Anterior cingulate cortex (tissue), 58 donors: ENCODE data around the gene IVD.
A peak's percentile ranks its signal among the peaks of the same experiment; 100 is the strongest.

ENCODE experiments used
- DNase-seq, 58 donors: peaks; one replicate each; lab custom pipeline; 2025; lab: John Stamatoyannopoulos, UW

IVD gene

GRCh38 chr15:40410476-40410875 is 4.9 kb downstream of the IVD start:
- DNase-seq = no peak

GRCh38 chr15:40412095-40412759 is 6.6 kb downstream of the IVD start:
- no peak for DNase-seq

DNA sequence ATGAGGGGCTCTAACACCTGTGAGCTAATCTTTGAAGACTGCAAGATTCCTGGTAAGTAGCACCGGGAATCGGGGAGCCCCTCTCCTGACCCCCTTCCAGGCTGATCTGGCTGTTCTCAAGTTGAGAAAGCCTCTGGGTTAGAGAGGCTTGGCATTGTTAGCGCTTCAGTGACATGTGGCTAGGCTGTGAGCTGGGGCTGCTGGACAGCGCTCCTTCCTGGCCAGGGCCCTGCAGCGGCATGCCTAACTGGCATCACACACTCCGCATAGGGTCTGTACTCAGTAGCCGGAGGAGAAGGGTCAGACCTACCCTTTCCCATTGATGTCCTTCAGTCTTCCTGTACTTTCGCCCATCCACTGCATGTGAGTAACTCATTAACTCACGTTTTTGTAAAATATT is 7.4 kb downstream of the IVD start:
- DNase-seq = no peak

- no peak for DNase-seq
Observed at GRCh38 chr15:40414816-40415215, 9.2 kb downstream of the IVD start.

- no peak for DNase-seq
Observed at GRCh38 chr15:40415226-40415625, 9.6 kb downstream of the IVD start.

- DNase-seq = no peak
Observed at GRCh38 chr15:40416056-40416455, 10.5 kb downstream of the IVD start.

DNA sequence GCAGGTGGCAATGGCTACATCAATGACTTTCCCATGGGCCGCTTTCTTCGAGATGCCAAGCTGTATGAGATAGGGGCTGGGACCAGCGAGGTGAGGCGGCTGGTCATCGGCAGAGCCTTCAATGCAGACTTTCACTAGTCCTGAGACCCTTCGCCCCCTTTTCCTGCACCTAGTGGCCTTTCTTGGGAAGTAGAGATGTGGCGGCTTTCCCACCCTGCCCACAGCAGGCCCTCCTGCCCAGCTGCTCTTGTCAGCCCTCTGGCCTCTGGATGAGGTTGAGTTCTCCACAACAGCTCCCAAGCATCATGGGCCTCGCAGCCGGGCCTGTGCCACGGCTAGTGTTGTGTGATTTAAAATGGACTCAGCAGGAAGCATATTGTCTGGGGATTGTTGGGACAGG is 12.5 kb downstream of the IVD start:
- DNase-seq = no peak

DNA sequence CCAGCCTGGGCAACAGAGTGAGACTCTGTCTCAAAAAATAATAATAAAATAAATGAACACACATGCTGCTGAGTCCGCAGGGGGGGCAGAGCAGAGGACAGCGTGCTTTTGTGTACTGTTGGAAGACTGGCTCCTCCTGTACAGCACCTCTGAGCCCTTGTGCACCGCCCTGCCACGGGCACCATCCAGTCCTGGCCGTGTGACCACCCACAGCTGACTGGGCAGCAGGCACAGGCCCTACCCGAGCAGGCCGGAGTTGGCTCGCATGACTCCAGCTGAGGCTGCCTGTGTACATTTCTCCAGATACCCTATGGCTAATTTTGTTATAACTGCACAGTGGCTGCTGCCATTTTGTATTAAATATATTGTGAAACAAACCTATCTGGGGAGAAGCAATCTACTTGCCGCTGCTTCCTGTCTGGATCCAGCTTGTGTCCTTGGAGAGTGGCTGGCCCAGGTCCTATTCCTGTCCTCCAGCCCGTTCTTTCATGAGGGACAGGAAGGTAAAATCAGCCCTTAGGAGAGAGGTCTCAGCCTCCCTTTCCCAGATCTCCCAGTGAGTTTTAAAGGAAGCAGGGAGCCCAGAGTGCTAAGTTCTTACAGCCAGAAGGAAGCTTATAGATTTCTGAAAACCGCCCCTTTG is 14.6 kb downstream of the IVD start:
- no peak for DNase-seq

DNA sequence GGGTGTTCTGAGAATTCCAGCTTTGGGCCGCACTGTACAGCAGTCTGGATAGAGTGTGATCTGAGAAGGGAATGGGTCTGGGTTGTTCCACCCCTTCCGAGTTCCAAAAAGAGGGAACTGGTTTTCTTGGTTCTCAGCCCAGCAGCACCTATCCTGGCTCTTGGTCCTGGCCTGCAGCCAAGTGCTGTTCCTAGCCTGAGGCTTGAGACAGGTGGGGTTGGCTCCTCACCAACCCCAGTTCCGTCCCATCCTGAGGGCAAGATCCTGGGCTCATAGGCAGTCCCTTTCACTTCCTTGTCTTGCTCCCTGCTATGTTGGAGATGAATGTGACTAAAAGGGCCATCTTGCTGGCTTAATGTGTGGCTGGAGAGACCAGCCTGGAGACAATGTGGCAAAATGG is 15.2 kb downstream of the IVD start:
- DNase-seq = peak in 2 of 58 donors; percentile 7 to 27

GRCh38 chr15:40421246-40422157 is 15.9 kb downstream of the IVD start:
- DNase-seq = peak in 54 of 58 donors; percentile 27 to 83 (median 60)

DNA sequence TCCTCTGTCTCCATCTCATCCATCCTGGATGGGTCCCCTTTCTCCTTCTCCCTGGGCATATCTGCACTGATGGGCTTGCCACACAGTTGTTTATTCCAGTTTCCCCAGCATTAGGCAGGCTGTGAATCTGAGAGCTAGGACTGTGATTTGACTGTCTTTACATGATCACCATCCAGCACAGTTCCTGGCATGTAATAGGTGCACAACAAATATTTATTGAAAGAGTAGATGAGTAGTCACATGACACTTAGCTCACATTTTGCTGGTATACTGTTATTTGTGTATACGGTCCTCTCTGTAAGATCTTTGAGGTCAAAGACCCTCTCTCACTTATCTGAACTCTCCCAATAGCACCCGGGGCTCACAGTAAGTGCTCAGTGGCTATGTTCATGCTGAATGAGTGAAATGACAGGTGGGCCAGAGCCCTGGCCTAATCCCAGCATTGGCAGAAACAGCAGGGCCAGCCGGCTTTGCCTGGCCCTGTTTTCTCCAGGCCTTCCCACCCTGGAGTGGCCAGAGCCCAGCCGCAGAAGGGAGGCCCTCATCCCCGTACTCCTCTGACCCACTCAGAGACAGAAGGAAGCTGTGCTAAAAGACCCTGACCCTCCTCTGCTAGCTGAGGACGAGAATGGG is 19.0 kb downstream of the IVD start:
- DNase-seq = no peak

- DNase-seq = no peak
Observed at GRCh38 chr15:40425681-40426080, 20.1 kb downstream of the IVD start.

DNA sequence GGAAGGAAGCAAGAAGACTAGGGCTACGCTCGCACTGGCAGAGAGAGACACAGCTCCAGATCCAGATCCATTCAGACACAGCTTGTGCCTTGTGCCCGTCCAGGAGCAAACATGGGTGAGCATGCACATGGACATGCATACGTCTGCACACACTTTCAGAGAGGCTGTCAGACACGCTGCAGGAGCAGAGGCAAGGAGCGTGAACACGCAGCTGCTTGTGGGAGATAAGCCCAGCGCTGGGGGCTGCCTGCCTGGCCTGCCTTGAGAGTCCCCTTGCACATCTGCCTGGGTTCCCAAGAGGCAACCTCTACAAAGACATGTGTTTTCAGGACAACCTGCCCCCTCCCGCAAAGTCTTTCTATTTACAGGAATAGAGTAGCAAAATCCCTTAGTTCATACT is 21.6 kb downstream of the IVD start:
- DNase-seq = no peak

- no peak for DNase-seq
Observed at GRCh38 chr15:40428185-40428584, 22.6 kb downstream of the IVD start.

DNA sequence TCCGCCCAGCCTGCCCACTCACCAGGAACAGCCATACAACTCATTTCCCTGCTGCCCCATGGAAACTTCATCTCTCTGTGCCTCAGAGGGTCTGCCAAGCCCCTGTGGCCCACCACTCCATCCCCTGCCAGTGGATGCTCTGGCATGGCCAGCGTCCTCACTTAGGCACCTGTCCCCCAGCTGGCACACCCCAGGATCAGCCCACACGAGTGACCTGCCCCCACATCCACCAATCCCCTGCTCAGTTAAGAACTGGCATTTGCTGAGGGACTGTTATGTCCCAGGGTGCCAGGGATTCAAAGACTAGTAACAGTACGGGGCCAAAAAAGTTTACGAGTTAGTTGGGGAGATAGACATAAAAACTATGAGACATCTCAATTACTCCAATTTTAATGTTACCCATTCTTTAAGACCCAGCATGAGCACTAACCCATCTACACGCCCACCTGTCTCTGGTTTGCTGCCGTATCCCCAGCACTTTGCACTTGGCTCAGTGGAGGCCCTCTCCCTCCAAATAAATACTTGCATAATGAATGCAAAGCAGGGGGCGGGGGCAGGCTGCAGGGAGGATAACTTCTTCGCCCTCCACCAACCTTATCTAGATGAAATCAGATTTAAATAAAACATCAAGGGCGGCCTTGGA is 23.6 kb downstream of the IVD start:
- DNase-seq = no peak

DNA sequence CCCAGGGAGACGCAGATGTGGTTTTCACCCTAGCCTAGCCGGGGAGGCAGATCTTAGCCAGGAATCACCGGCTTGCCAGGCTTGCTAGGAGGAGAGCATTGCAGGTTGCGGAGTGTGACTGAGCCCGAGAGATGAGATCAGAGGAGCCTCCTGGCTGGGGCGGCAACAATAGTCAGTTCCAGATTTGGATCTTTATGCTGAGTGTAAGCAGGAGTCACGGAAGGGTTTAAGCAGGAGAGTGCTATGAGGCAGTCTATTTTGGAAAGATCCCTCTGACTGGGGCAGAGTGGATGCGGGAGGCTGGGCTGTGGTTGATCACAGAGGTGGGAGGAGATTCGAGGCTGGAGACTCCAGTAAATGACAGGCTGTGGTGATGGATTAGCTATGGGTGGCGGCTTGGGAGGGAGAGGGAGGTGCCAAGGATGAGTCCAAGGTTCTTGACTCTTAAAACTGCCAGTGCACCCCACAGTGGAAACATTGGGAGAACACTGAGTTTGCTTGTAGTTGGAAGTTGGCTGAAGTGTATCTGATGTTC is 24.7 kb downstream of the IVD start:
- DNase-seq = no peak

GRCh38 chr15:40435023-40435709 is 29.6 kb downstream of the IVD start:
- DNase-seq = no peak

- peak in 2 of 58 donors; percentile 30 to 43 for DNase-seq
Observed at GRCh38 chr15:40435710-40436089, 30.1 kb downstream of the IVD start.

GRCh38 chr15:40436116-40436891 is 30.7 kb downstream of the IVD start:
- DNase-seq = peak in 4 of 58 donors; percentile 20 to 62 (median 30)
